Measurements from ENCODE around the gene DDX54.
"Not testable (repeated sequence)": the region's sequence is repeated elsewhere in the genome, so short reads cannot be mapped to it uniquely, and the experiment has no call there.

The DDX54 gene

DNA sequence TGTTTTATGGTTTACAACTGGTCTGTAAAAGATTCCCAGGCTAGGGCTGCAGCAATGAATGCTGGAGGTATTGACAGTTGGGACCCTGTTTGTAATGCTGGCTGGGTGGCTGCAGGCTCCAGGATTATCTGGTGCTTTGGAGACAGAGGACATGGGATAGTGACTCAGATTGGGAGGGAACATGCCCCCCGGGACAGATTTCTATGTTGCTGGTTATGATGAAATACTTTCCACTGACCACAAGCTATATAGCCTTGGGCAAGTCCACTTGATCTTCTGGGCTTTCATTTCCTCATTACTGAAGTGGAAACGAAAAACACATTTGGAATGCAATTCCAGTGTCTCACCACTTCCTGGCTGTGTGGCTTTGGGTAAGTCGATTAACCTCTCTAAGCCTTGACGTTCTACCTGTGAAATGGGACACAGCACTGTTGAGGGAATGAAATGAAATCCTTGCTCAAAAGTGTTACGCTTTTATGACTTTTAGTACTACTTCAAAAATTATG, 29.7 kb upstream of the DDX54 start:
- TF ChIP-seq, protein P1, sequence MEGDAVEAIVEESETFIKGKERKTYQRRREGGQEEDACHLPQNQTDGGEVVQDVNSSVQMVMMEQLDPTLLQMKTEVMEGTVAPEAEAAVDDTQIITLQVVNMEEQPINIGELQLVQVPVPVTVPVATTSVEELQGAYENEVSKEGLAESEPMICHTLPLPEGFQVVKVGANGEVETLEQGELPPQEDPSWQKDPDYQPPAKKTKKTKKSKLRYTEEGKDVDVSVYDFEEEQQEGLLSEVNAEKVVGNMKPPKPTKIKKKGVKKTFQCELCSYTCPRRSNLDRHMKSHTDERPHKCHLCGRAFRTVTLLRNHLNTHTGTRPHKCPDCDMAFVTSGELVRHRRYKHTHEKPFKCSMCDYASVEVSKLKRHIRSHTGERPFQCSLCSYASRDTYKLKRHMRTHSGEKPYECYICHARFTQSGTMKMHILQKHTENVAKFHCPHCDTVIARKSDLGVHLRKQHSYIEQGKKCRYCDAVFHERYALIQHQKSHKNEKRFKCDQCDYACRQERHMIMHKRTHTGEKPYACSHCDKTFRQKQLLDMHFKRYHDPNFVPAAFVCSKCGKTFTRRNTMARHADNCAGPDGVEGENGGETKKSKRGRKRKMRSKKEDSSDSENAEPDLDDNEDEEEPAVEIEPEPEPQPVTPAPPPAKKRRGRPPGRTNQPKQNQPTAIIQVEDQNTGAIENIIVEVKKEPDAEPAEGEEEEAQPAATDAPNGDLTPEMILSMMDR (IDR thresholded peaks at IDR 0.05; ENCODE audit: low read depth, low read length, missing control alignments): no peak
- peak; percentile 92 for DNase-seq (ENCODE audit: extremely low read depth, low read depth)
- no peak overlapping the region for H3K4me3 ChIP-seq (replicated peaks; ENCODE audit: low read depth, low read length)

DNA sequence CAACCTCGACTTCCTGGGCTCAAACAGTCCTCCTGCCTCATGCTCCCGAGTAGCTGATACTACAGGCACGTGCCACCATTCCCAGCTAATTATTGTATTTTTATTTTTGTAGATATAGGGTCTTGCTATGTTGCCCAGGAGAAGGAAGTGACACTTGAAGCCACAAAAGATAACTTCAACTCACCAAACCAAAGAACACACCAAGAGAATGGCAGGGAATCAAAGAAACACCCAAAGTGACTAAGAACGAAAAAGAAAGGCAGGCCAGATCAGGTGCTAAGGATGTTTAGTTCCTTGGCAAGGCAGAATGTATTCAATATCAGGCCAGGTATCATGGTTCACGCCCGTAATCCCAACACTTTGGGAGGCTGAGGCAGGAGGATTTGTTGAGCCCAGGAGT, 25.9 kb upstream of the DDX54 start:
- H3K4me3 ChIP-seq (replicated peaks; ENCODE audit: low read depth, low read length): no peak overlapping the region
- TF ChIP-seq, protein P1 (IDR thresholded peaks at IDR 0.05; ENCODE audit: low read depth, low read length, missing control alignments): no peak
- no peak for DNase-seq (ENCODE audit: extremely low read depth, low read depth)

DNA sequence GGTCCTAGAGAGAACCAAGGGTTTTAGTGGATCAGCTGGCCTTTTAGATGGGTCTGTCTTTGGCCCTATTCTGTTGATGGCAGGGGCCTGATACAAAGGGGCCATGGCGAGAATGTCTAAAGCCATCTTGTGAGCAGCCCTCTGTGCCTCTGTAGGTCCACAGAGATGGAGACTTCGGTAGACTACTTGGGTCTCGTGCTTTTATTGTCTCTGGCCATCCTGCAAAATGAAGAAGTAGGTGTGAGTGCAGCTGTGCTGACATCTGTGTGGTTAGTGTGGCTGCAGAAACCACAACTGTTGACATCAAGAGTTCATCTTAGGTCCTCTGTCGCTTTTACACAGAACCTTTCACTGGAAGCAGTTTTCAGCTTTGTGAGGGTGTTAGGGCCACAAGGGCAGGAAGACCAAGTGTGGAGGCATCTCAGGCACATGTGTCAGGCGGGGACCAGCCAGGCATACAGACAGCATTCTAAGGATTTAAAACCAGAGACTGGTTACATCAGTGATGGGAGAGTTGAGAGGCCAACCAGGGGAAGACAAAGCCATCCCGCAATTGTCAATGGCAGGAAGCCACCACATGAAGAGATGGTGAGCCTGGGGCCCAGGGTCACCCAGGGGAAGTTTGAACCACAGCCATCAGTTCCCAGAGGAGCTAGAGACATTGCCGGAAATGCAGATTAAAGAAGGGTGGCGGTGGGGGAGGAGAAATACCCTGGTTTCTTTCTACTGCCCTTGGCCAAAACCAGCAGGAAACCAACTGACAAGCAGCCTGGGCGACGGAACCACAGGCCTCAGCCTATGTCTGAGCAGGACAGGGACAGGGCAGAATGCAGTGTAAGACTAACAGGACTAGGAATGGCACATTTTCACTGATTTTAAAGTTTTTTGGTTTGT, 23.0 kb upstream of the DDX54 start:
- peak; percentile 72 for DNase-seq (ENCODE audit: extremely low read depth, low read depth)
- no peak overlapping the region for H3K4me3 ChIP-seq (replicated peaks; ENCODE audit: low read depth, low read length)
- TF ChIP-seq, protein P1 (IDR thresholded peaks at IDR 0.05; ENCODE audit: low read depth, low read length, missing control alignments): no peak

DNA sequence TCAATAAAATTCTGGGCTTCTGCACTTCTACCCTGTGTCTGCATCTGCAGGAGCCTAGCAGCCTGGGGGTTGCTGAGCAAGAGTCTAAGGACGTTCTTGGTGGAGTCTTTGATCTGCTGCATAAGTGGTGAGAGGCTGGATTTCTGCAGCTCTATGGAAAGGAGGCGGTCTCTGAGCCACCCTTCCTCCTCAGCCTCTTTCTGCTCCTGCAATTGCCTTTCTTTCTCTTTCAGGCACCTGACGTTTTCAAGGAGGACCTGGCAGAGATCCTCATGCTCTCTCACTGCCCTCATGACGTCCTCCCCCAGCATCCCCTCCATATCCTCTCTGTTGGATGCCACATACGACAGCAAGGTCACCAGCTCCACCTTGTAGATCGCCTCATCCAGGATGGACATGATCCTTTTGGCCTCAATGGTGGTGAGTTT, 22.3 kb upstream of the DDX54 start:
- DNase-seq (ENCODE audit: extremely low read depth, low read depth): no peak
- no peak overlapping the region for H3K4me3 ChIP-seq (replicated peaks; ENCODE audit: low read depth, low read length)
- TF ChIP-seq, protein P1 (IDR thresholded peaks at IDR 0.05; ENCODE audit: low read depth, low read length, missing control alignments): no peak

DNA sequence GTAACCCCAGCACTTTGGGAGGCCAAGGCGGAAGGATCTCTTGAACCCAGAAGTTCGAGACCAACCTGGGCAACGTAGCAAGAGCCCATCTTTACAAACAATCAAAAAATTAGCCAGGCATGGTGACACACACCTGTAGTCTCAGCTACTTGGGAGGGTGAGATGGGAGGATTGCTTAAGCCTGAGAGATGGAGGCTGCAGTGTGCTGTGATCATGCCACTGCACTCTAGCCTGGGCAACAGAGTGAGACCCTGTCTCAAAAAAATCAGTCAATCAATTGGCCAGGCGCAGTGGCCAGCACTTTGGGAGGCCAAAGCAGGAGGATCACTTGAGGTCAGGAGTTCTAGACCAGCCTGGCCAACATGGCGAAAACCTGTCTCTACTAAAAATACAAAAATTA, 21.5 kb upstream of the DDX54 start:
- not testable (repeated sequence) for DNase-seq (ENCODE audit: extremely low read depth, low read depth); H3K4me3 ChIP-seq (replicated peaks; ENCODE audit: low read depth, low read length)

DNA sequence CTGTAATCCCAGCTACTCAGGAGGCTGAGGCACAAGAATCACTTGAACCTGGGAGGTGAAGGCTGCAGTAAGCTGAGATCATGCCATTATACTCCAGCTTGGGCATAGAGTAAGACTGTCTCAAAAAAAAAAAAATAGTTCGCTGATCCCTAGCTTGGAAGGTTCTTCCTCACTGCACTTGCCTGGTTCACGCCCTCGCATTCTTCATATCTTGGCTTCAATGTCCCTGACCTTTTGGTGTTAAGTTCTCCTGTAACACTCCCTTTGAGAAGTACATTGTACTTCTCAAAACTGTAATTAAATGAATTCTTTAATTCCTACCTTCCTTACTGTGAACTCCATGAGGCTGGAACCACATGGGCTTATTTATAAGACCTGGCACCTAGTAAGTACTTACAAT, 19.5 kb upstream of the DDX54 start:
- H3K4me3 ChIP-seq (replicated peaks; ENCODE audit: low read depth, low read length): no peak overlapping the region

More for the DNA sequence above, 19.5 kb upstream of the DDX54 start:
- TF ChIP-seq, protein P1 (IDR thresholded peaks at IDR 0.05; ENCODE audit: low read depth, low read length, missing control alignments): no peak
- DNase-seq (ENCODE audit: extremely low read depth, low read depth): no peak

Measured in HFF-Myc (cell line).